Myocyte (in vitro differentiated cells): Measurements from ENCODE around the gene OR8S1. TPM values are rescaled to one million over a fixed set of nuclear protein-coding genes. Genes with fewer than 3 reads are reported as not detected.
"Not testable (repeated sequence)": the region's sequence is repeated elsewhere in the genome, so short reads cannot be mapped to it uniquely, and the experiment has no call there.

ENCODE experiments used
- DNase-seq: peaks from one replicate; pipeline ENCODE4 v3.0.0-alpha.2; 2012; ENCODE audit warnings: low read depth
- polyA plus RNA-seq: library from polyadenylated mRNA; unstranded; fragments of >200 nt; gene quantifications from one replicate; pipeline ENCODE4 v1.2.1, GENCODE V29; 2012; ENCODE audit warnings: missing spikeins
- total RNA-seq: library from RNA; depleted of rRNA; stranded (reverse); fragments of >200 nt; gene quantifications from 2 replicates; pipeline ENCODE4 v1.2.3, GENCODE V29; 2014

The OR8S1 gene, protein sequence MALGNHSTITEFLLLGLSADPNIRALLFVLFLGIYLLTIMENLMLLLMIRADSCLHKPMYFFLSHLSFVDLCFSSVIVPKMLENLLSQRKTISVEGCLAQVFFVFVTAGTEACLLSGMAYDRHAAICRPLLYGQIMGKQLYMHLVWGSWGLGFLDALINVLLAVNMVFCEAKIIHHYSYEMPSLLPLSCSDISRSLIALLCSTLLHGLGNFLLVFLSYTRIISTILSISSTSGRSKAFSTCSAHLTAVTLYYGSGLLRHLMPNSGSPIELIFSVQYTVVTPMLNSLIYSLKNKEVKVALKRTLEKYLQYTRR
- not detected in 2 replicates for total RNA-seq
- polyA plus RNA-seq: not detected

DNA sequence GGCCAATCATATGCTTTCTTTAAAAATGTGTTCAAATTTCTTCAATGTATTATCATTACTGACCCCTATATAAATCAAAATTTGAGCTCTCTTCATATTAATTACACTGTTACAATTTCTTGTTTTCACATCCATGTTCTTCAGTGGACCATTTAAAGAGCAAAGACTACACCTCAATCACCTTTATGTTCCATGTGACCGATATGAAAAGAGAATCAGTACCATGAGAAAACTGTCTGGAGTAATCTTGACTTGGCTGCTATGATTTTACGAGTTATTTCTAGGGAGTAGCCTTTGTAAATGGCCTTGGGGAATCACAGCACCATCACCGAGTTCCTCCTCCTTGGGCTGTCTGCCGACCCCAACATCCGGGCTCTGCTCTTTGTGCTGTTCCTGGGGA is at the start of gene OR8S1:
TSS of gene OR8S1 (plus strand) at position 301 of the 400 bp plus-strand sequence. CDS start at position 301, 0 bp downstream.
- no peak for DNase-seq

DNA sequence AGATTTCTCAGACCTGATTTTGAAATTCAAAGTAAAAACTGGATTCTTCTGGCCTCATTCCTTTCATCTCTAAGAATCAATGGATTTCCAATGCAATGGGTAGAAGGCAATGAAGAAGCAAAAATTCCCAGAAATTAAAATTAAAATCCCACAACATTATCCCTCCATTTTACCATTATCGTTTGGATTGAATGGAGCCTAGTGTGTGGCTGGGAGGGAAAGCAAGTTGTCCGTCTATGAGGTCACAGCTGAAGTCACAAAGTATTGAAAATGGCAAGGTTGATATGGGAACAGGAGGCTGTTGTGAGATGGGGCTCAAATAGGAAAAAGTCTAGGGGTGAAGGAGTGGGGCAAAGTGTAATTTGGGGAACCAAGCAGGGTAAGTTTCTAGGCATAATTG is 43.2 kb upstream of the OR8S1 start, which contains the start of gene C12orf54:
TSS of gene C12orf54 (plus strand) at position 301 of the 400 bp plus-strand sequence. CDS start 799 bp downstream, outside the sequence.
- DNase-seq: no peak

DNA sequence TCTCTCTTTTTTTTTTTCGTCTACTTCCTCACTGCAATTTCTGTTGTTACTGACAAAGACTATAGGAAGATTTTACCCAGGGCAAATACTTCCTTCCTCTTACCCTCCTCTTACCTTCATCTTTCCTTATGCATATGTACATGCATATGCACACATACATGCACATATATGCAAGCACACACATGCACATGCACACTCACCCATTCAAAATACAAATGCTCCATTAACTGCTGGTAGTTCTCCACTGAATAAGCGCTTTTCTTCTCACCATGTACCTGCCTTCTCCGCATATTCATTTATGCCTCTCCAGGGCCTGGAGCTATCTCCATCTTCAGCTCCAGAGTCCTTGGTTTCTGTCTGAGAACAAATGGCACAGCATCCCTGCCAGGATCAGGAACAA is 42.5 kb upstream of the OR8S1 start:
- DNase-seq: no peak

DNA sequence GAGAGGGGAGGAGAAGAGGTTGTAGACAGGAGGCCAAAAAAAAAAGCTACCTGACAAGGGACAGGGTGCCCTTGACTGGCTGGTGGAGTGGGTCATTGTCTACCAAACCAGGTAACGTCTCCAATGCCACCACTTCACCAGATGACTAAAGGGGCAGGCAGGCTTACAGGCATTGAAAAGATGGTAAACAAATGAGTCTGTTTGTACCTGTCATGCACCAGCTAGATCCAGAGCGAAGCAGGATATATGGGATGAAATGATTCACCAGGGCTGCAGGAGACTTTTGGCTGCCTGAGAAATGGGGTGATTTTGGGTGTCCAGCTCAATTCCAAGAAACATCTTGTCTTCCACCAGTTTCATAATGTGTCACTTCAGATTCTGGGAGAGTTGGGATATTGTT is 39.2 kb upstream of the OR8S1 start:
- DNase-seq: no peak

DNA sequence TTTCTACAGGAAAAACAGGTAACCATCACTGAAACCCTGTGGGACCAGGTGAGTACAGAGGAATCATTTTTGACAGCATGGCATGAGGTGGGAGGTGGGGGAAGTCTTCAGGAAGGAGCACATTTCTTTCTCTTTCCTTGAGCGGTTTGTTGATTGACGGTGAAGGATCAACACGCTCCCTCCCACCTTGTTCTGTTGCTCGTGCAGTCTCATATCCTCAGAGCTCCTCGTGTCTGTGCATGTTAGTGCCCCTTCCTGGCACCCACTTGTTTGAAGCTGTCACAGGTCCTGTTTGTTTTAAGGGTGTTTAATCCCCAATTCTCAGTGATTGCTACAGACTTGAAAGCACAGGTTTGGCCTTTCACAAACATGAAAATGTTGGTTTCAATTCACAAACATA is 38.8 kb upstream of the OR8S1 start:
- DNase-seq: no peak

DNA sequence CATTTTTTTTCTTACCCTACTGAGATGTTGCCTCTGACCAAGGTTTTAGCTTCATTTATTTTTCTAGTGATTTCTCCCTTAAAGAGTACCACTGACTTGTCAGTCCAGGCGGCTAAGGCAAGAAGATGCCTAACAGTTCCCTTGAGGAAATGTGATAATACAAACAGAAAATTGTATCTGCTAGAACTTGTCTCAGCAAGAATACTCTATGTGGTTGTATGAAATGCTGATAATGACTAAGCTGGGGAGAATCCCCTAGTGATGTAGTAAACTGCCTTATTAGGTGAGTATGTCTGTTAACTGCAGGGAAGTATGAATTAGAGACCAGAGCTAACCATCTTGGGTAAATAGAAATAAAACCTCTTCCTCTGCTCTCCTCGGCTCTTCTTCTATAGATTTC is 36.4 kb upstream of the OR8S1 start:
- peak; percentile 2 for DNase-seq

DNA sequence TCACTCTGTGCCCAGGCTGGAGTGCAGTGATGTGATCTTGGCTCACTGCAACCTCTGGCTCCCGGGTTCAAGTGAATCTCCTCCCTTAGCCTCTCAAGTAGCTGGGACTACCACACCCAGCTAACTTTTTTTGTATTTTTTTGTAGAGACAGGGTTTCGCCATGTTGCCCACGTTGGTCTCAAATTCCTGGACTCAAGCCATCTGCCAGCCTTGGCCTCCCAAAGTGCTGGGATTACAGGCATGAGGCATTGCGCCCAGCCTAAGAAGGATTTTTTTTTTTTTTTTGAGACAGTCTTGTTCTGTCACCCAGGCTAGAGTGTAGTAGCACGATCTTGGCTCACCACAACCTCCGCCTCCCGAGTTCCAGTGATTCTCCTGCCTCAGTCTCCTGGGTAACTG is 36.0 kb upstream of the OR8S1 start:
- DNase-seq: not testable (repeated sequence)

DNA sequence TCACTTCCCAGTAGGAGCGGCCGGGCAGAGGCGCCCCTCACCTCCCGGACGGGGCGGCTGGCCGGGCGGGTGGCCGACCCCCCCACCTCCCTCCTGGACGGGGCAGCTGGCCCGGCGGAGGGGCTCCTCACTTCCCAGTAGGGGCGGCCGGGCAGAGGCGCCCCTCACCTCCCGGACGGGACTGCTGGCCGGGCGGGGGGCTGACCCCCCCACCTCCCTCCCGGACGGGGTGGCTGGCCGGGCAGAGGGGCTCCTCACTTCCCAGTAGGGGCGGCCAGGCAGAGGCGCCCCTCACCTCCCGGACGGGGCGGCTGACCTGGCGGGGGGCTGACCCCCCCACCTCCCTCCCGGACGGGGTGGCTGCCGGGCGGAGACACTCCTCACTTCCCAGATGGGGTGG is 25.2 kb upstream of the OR8S1 start:
- DNase-seq: not testable (repeated sequence)

DNA sequence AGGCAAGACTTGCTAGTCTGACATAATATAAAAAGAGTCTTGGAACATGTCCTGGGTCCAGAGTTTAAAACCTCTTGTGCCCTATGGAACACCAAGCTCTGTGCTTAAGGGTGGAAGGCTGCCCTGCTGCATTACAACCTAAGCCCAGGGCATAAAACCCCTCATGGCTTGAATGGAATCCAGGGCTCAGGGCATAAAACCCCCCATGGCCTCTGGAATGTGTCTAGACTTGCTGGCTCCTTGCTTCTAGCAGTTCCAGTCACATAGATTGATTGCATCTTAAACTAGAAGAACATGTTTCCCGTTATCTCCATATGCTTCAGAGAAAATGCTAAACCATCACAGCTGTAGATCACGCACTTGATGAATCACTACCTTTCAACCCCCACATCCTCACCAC is 18.6 kb upstream of the OR8S1 start:
- DNase-seq: not testable (repeated sequence)

DNA sequence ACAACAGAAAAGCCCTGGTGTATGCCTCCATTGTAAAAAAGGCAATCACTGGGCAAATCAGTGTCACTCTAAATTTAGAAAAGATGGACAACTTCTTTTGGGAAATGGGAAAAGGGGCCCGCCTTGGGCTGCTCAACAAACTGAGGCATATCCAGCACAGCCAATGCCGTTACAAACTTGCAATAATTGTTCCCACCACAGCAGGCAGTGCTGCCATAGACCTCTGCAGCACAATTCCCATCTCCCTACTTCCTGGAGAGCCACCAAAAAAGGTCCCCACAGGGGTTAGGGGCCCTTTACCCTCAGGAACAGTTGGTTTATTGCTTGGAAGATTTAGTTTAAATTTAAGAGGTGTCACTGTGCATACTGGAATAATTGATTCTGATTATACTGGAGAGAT is 16.4 kb upstream of the OR8S1 start:
- no peak for DNase-seq

DNA sequence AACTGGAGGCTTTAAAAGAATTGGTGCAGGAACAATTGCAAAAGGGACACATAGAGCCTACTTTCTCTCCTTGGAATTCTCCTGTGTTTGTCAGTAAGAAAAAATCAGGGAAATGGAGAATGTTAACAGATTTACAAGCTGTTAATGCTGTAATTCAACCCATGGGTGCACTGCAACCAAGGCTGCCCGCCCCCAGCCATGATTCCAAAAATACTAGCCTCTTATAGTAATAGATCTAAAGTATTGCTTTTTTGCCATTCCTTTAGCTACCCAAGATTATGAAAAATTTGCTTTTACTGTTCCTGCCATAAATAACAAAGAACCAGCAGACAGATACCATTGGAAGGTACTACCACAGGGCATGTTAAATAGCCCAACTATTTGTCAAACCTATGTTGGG is 15.3 kb upstream of the OR8S1 start:
- DNase-seq: no peak

DNA sequence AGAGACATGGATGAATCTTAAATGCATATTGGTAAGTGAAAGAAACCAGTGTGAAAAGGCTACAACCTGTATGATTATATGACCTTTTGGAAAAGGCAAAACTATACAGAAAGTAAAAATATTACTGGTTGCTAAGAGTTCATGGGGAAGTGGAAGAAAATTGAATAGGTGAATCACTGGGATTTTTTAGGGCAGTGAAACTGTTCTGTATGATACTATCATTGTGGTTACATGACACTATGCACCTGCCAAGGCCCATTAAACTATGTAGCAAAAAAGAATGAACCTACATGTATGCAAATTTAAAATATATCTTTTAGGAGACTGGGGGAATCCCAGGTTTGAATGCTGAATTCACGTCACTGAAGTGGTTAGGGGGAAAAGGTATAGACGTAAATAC is 12.6 kb upstream of the OR8S1 start:
- DNase-seq: no peak

DNA sequence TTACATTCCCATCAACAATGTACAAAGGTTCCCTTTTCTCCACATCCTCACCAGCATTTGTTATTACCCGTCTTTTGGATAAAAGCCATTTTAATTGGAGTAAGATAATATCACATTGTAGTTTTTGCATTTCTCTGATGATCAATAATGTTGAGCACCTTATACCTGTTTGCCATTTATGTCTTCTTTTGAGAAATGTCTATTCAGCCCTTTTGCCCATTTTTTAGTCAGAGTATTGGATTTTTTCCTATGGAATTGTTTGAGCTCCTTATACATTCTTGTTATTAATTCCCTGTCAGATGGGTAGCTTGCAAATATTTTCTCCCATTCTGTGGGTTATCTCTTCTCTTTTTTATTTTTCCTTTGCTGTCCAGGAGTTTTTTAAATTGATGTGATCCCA is 10.7 kb upstream of the OR8S1 start:
- DNase-seq: no peak

DNA sequence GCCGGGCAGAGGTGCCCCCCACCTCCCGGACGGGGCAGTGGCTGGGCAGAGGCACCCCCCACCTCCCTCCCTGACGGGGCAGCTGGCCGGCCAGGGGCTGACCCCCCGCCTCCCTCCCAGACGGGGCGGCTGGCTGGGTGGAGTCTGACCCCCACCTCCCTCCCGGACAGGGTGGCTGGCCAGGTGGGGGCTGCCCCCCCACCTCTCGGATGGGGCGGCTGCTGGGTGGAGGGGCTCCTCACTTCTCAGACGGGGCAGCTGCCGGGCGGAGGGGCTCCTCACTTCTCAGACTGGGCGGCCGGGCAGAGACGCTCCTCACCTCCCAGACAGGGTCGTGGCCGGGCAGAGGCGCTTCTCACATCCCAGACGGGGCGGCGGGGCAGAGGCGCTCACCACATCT is 5.1 kb upstream of the OR8S1 start:
- DNase-seq: not testable (repeated sequence)

DNA sequence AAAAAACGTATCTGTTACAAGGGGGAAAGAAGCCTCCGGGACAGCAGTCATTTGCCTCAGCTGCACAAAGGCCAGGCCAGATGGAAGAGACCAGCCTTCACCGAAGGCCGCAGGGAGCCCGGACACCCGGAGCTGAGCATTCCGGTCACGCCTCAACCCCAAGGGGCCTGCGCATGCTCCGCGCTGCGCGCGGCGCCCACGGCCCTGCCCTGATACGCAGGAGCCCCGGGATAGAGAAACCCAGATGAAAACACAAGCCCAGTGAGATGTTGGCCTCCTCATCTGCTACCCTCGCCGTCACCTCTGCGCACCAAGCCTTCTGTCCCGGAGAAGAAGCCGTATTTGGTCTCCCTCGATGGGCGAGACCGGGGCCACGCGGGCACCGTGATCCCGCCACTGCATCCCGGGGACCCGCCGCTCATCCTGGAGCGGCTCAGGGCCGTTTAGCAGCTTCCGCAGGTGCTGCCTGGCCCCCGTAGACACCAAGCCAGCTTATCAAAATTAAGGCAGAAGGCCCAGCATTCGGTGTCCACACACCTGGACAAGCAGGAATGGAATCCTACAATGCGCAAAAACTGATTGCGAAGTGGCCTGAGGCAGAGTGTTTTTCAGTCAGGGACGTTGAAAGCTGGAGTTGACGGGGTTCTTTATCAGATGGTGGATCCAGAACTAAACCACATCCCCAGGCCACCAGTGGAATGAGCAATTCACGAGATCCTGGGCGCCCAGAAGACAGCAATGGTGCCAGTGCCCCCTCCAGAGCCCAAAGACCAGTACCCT is 2.6 kb downstream of the OR8S1 start:
- no peak for DNase-seq

DNA sequence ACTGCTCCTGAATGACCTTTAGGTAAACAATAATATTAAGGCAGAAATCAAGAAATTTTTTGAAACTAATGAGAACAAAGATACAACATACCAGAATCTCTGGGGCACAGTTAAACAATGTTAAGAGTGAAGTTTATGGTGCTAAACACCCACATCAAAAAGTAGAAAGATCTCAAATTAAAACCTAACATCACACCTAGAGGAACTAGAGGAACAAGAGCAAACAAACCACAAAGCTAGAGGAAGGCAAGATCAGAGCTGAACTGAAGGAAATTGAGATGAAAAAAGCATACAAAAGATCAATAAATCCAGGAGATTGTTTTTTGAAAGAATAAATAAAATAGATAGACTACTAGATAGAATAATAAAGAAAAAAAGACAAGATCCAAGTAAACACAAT is 7.2 kb downstream of the OR8S1 start:
- DNase-seq: no peak

DNA sequence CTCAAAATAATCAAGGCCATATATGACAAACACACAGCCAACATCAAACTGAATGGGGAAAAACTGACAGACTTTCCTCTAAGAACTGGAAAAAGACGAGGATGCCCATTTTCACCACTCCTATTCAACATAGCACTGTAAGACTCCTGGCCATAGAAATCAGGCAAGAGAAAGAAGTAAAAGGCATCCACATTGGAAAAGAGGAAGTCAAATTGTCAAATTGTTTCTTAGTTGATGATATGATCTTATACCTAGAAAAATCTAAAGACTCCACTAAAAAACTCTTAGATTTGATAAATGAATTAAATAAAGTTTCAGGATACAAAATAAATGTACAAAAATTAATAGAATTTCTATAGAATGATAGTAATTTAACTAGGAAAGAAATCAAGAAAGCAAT is 11.2 kb downstream of the OR8S1 start:
- DNase-seq: no peak

DNA sequence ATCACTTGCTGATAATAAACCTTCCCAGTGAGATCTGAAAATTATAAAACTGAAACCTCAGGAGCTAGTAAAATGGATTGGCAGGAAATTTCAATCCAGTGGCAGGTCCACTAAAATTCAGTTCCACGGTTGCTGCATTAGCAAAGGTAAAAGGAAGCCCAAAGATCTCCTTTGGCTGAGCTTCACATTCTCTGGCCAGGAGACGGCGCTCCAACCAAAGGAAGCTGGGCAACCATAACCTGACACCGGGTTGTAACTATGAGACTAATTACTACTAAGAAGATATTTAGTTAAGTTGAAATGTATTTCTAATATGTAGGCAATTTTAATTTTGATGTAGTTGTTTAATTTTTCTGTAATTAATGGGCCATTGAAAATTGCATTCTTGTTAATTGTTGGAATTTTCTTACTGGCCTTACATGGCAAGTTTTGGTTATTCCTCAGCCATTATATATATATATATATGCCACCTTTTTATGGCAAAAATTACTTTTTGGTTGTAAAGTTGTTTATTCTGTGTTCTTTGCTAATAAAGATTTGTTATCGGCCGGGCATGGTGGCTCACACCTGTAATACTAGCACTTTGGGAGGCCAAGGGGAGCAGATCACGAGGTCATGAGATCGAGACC is 17.0 kb downstream of the OR8S1 start:
- DNase-seq: peak; percentile 47

DNA sequence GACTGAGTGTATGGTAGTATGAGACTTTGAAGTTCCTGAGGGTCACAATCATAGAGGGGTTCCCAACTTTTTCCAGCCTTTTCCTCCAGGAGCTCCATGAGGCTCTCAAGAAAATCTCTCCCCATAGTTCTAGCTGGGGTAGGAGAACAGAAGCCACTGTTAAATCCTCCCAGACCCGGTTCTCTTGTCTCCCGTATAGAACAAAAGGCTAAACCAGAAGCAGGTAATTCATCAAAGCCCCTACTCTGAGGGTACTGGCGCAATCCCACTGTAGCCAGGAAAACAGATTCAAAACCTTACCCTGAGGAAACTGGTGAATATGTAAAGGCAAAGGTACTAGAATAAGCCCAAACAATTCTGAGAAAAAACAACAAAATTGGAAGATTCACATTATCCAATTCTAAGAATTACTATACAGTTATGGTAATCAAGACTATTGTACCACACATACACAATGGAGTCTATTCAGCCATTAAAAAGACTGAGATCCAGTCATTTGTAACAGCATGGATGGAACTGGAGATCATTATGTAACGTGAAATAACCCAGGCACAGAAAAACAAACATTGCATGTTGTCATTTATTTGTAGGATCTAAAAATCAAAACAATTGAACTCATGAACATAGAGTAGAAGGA is 20.5 kb downstream of the OR8S1 start:
- DNase-seq: no peak

DNA sequence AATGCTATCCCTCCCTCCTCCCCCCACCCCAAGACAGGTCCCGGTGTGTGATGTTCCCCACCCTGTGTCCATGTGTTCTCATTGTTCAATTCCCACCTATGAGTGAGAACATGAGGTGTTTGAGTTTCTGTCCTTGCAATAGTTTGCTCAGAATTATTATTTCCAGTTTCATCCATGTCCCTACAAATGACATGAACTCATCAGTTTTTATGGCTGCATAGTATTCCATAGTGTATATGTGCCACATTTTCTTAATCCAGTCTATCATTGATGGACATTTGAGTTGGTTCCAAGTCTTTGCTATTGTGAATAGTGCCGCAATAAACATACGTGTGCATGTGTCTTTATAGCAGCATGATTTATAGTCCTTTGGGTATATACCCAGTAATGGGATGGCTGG is 21.6 kb downstream of the OR8S1 start:
- not testable (repeated sequence) for DNase-seq

DNA sequence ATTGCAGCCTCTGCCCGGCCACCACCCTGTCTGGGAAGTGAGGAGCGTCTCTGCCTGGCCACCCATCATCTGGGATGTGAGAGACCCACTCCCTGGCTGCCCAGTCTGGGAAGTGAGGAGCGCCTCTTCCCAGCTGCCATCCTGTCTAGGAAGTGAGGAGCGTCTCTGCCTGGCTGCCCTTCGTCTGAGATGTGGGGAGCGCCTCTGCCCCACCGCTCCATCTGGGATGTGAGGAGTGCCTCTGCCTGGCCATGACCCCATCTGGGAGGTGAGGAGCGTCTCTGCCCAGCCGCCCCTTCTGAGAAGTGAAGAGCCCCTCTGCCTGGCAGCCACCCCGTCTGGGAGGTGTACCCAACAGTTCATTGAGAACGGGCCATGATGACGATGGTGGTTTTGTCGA is 26.2 kb downstream of the OR8S1 start:
- not testable (repeated sequence) for DNase-seq
